ENCODE results near the gene MRPS33. TPM values are rescaled to one million over a fixed set of nuclear protein-coding genes. Genes with fewer than 3 reads are reported as not detected.

The MRPS33 gene
- total RNA-seq, 1 donor from 2014 or later = 50.8 TPM

- Mint-ChIP-seq H3K27ac (ENCODE audit: unreplicated experiment) (no peak overlapping the region), H3K4me1 (peaks cover 8% of the 10 kb centered on the region), H3K36me3 (ENCODE audit: low read depth) (peaks cover 20% of the 10 kb centered on the region), H3K4me3 (no peak overlapping the region), H3K9me3 (peaks cover 31% of the 10 kb centered on the region), H3K27me3 (ENCODE audit: low read depth) (peaks cover 15% of the 10 kb centered on the region)
- TF ChIP-seq, protein P1, sequence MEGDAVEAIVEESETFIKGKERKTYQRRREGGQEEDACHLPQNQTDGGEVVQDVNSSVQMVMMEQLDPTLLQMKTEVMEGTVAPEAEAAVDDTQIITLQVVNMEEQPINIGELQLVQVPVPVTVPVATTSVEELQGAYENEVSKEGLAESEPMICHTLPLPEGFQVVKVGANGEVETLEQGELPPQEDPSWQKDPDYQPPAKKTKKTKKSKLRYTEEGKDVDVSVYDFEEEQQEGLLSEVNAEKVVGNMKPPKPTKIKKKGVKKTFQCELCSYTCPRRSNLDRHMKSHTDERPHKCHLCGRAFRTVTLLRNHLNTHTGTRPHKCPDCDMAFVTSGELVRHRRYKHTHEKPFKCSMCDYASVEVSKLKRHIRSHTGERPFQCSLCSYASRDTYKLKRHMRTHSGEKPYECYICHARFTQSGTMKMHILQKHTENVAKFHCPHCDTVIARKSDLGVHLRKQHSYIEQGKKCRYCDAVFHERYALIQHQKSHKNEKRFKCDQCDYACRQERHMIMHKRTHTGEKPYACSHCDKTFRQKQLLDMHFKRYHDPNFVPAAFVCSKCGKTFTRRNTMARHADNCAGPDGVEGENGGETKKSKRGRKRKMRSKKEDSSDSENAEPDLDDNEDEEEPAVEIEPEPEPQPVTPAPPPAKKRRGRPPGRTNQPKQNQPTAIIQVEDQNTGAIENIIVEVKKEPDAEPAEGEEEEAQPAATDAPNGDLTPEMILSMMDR (conservative IDR thresholded peaks at IDR 0.05) = no peak
- no peak for DNase-seq (ENCODE audit: low read depth, low spot score)
These were observed 14.0 kb upstream of the MRPS33 start for GRCh38 chr7:141028767-141029166.

DNA sequence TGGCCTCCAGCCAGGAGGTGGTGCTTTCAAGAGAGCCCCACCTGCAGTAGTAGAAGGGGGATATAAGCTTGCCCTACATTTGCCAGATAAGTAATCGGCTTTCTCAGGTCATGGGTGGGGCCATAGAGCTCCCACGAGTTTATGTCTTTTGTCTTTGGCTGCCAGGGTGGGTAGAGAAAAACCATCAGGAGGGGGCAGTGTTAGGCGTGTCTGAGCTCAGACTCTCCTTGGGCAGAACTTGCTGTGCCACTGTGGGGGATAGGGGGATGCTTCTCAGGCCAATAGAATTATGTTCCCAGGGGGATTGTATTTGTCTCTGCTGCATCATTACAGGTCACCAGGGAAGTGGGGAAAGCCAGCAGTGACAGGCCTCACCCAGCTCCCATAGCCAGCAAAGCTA, 12.3 kb upstream of the MRPS33 start:
- peaks cover 20% of the 10 kb centered on the region for H3K36me3 Mint-ChIP-seq (ENCODE audit: low read depth)
- H3K27me3 Mint-ChIP-seq (ENCODE audit: low read depth) = peaks cover 30% of the 10 kb centered on the region
- H3K4me3 Mint-ChIP-seq = no peak overlapping the region
- DNase-seq (ENCODE audit: low read depth, low spot score) = no peak
- H3K27ac Mint-ChIP-seq (ENCODE audit: unreplicated experiment) = no peak overlapping the region
- H3K9me3 Mint-ChIP-seq = peaks cover 26% of the 10 kb centered on the region
- peaks cover 1% of the 10 kb centered on the region for H3K4me1 Mint-ChIP-seq
- TF ChIP-seq, protein P1 (conservative IDR thresholded peaks at IDR 0.05) = no peak

DNA sequence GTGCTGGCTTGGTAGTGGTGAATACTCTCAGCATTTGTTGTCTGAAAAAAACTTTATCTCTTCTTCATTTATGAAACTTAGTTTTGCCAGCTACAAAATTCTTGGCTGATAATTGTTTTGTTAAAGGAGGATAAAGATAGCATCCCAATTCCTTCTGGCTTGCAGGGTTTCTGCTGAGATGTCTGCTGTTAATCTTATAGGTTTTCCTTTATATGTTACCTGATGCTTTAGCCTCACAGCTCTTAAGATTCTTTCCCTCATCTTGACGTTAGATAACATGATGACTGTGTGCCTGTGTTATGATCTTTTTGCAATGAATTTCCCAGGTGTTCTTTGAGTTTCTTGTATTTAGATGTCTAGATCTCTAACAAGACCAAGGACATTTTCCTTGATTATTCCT, 9.9 kb upstream of the MRPS33 start:
- no peak for DNase-seq (ENCODE audit: low read depth, low spot score)
- Mint-ChIP-seq H3K4me1 (no peaks in the 10 kb centered on the region), H3K36me3 (ENCODE audit: low read depth) (peaks cover 15% of the 10 kb centered on the region), H3K27ac (ENCODE audit: unreplicated experiment) (no peak overlapping the region), H3K9me3 (peaks cover 22% of the 10 kb centered on the region), H3K4me3 (no peak overlapping the region), H3K27me3 (ENCODE audit: low read depth) (peaks cover 54% of the 10 kb centered on the region)
- TF ChIP-seq, protein P1 (conservative IDR thresholded peaks at IDR 0.05) = no peak

- Mint-ChIP-seq H3K27ac (ENCODE audit: unreplicated experiment) (no peak overlapping the region), H3K36me3 (ENCODE audit: low read depth) (peaks cover 10% of the 10 kb centered on the region), H3K4me1 (no peaks in the 10 kb centered on the region), H3K9me3 (peaks cover 14% of the 10 kb centered on the region), H3K27me3 (ENCODE audit: low read depth) (peaks cover 60% of the 10 kb centered on the region), H3K4me3 (no peak overlapping the region)
- TF ChIP-seq, protein P1 (conservative IDR thresholded peaks at IDR 0.05) = no peak
- no peak for DNase-seq (ENCODE audit: low read depth, low spot score)
These were observed 8.5 kb upstream of the MRPS33 start for GRCh38 chr7:141023295-141023694.

- Mint-ChIP-seq H3K4me3 (no peak overlapping the region), H3K4me1 (peaks cover 27% of the 10 kb centered on the region), H3K36me3 (ENCODE audit: low read depth) (peaks cover 2% of the 10 kb centered on the region), H3K27me3 (ENCODE audit: low read depth) (peaks cover 54% of the 10 kb centered on the region), H3K27ac (ENCODE audit: unreplicated experiment) (no peak overlapping the region), H3K9me3 (peaks cover 6% of the 10 kb centered on the region)
- TF ChIP-seq, protein P1 (conservative IDR thresholded peaks at IDR 0.05) = no peak
- DNase-seq (ENCODE audit: low read depth, low spot score) = no peak
These were observed 2.8 kb upstream of the MRPS33 start for GRCh38 chr7:141017555-141017954.

DNA sequence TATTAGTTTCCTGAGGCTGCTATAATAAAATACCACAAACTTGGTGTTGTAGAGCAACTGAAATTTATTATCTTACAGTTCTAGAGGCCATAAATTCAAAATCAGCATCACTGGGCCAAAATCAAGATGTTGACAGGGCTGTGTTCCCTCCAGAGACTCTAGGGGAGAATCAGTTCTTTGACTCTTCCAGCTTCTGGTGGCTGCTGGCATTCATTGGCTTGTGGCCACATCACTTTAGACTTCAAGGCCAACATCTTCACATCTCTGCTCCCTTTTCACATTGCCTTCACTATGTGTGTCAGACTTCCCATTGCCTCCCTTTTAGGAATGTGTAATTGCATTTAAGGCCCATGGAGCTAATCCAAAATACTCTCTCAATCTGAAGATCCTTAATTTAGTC, 1.6 kb upstream of the MRPS33 start:
- H3K4me1 Mint-ChIP-seq = peaks cover 27% of the 10 kb centered on the region
- no peak overlapping the region for H3K27ac Mint-ChIP-seq (ENCODE audit: unreplicated experiment)
- TF ChIP-seq, protein P1 (conservative IDR thresholded peaks at IDR 0.05) = no peak
- H3K36me3 Mint-ChIP-seq (ENCODE audit: low read depth) = no peaks in the 10 kb centered on the region
- no peak for DNase-seq (ENCODE audit: low read depth, low spot score)
- H3K27me3 Mint-ChIP-seq (ENCODE audit: low read depth) = peaks cover 43% of the 10 kb centered on the region
- H3K4me3 Mint-ChIP-seq = no peak overlapping the region
- peaks cover 6% of the 10 kb centered on the region for H3K9me3 Mint-ChIP-seq

All from neural crest cell (in vitro differentiated cells).